Stimulated activated CD4-positive, alpha-beta T cell treated with anti-CD3 and anti-CD28 coated beads, Interleukin-15, amount 100 ng/mL, for 24 hours (primary cell): ENCODE measurements around the gene KCNQ5.
"Not testable (repeated sequence)": the region's sequence is repeated elsewhere in the genome, so short reads cannot be mapped to it uniquely, and the experiment has no call there.

Experiments used
- DNase-seq: peaks from one replicate; pipeline ENCODE4 v3.0.0-alpha.2; 2020

The KCNQ5 gene

DNA sequence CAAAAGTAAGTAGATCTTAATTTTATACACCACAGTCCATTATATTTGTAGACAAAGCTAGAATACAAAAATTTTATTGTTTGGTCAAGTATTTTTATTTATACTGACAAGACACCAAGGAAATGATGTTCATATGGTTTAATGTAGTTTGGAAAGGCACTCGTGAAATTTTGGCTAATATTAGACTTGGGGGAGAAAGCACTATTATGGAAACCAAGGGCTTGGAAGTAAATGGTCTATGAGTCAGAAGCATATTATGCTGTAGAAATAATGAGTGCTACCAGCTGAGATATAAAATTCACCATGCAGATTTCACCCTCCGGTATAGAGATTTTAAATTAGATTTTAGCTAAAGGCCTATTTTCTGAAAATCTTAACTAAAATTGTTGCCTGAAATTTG is 233.6 kb downstream of the KCNQ5 start:
- no peak for DNase-seq

DNA sequence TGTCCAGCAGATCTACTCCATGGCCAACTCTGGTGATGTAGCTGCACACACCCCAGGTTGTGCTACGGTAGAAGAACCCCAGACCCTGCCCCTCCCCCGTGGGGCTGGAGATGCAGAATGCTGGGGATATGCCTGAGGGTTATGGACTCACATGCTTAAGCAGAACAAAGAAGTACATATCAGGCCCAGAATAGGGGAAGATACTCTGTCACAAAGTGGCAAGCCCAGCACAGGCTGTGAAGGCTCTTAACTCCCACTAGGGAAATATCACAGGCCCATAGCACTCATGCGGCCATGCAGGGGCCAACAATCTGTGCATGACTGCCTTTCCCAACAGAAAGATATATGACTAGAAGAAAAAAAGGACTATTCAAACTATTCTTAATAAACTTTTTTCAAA is 234.9 kb downstream of the KCNQ5 start:
- DNase-seq, result no peak

GRCh38 chr6:72857791-72858585 is 236.1 kb downstream of the KCNQ5 start:
- DNase-seq, result no peak

DNA sequence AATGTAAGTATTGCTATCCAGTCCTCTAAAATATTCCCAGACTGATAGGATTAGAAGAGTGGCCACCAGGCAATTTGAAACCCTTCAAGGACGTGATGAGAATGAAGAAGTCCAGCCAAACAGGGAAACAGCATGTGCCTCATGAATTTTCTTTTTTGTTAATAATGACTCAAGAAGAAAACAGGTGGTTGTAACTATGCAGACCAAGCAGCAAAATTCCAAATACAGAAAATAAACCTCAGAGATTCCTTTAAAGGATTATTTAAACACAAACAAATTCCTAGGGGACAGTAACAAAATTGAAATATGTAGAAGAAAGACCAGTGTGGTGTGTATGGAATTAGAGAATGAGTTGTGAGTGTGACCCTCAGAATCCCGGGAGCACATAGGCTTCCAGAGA is 239.2 kb downstream of the KCNQ5 start:
- DNase-seq, result no peak

DNA sequence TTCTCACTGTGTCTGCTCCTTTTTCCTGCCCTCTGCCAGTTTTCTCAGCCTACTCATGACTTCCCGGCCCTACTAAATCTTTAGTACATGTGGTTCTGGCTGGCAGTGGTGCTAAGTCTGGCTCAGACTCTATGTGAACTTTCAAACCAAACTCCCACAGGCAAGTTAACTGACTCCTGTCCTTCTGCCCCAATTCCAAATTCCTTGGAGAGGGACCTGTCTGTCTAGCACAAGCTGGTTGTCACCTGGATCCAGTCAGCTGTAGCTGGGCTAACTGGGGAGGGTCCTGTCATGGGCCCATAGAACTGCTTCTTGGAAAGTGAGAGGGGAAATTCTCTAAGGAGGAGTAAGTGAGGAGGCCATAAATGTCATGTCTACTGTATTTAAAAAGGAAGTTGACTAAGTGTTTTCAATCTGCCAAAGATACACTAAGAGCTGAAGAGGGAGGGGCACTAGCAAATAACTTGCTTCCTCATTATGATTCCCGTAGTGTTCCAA is 240.1 kb downstream of the KCNQ5 start:
- DNase-seq, result no peak

- no peak for DNase-seq
Observed at GRCh38 chr6:72863131-72863530, 241.3 kb downstream of the KCNQ5 start.

- DNase-seq, result no peak
Observed at GRCh38 chr6:72864236-72864635, 242.4 kb downstream of the KCNQ5 start.

DNA sequence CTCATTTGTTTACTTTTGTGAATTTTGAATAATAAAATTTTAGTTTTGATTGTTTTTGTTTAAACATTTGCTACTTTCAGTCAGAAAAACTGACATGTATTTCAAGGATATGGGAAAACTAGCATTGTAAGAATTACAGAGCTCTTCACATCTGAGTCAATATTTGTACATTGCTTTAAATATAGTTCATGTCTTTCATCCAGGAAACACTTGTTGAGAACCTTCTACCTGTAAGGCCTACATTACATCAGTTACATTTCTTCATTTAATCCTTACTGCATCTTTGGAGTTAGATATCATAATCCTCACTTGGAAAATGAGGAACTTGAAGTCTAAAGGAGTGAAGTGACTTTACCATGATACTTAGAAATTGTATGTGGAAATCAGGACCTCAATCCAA is 242.9 kb downstream of the KCNQ5 start:
- no peak for DNase-seq

- no peak for DNase-seq
Observed at GRCh38 chr6:72865467-72865866, 243.6 kb downstream of the KCNQ5 start.

DNA sequence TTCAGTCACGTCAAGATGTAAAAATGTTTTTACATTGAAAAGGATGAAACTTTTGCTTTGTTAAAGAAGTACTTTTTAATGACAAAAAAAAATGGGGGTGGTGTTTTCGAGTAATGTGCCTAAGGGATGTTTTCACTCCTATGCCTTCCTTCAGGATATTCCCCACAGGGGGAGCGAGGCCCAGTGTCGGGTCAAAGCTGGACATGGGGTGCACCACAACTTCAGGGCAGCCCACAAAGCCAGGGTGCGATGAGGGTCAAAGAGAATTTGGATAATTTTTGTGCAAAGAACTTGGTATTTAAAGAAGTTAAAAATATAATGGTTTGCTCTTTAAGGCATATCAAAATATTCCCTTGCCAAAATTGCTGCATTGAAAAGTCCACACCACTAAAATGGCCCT is 247.8 kb downstream of the KCNQ5 start:
- no peak for DNase-seq

- DNase-seq, result no peak
Observed at GRCh38 chr6:72873433-72873832, 251.6 kb downstream of the KCNQ5 start.

GRCh38 chr6:72876256-72876655 is 254.4 kb downstream of the KCNQ5 start:
- DNase-seq, result no peak

- no peak for DNase-seq
Observed at GRCh38 chr6:72886170-72886569, 264.3 kb downstream of the KCNQ5 start.

DNA sequence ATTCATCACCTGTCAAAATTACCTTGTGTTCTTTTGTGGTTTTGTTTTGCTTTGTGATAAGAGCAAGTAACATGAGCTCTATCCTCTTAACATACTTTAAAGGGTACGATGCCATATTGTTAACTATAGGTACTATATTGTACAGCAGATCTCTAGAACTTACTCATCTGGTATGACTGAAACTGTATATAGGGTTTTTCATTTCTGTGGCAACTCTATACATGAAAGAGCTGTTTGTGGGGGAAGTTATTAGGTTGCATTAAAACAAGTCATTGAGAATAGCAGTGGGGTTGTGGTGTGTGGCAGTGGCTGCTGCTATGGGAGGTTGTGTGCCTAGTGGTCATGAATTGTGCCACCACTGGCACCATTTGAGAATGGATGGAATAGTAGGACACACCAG is 268.4 kb downstream of the KCNQ5 start:
- no peak for DNase-seq

DNA sequence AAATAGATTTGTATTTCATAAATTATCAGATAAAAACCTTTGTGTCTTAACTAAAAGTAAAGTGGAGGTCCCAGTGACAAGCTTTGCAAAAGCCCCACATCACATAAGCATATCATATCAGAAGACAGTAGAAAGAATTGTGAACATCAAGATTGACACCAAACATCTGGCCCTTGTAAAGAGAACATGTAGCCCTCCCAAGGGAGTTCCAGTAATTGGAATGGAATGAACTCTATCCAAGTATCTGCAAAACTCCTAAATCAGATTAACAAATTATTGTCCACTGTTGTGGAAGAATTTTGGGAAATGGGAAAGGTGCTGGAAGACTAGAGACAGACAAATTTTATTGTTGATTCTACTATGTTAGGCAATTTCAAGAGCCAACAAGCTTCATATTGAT is 268.8 kb downstream of the KCNQ5 start:
- DNase-seq, result no peak

DNA sequence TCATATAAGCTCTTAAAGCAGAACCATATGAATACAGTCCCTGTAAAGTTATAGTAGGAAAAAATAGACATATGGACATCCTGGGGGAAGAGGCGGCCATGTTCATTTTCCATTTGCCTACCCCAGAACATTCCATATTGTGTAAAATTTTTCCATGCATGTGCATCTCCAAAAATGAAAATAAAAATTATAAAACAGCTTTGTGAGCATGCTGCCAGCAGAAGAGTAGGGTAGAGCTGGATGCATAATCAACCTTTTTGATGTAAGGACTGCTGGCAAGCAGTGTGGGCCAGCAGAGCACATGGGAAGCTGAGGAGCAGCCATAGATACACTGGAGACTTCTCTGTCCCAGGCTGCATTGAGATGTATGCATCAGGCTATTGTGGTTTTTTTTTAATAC is 271.0 kb downstream of the KCNQ5 start:
- DNase-seq, result no peak

- no peak for DNase-seq
Observed at GRCh38 chr6:72894091-72894490, 272.2 kb downstream of the KCNQ5 start.

- DNase-seq, result not testable (repeated sequence)
Observed at GRCh38 chr6:72898313-72898712, 276.4 kb downstream of the KCNQ5 start.

GRCh38 chr6:72905705-72906478 is 284.0 kb downstream of the KCNQ5 start:
- DNase-seq, result no peak

GRCh38 chr6:72911463-72912155 is 289.7 kb downstream of the KCNQ5 start:
- DNase-seq, result no peak

DNA sequence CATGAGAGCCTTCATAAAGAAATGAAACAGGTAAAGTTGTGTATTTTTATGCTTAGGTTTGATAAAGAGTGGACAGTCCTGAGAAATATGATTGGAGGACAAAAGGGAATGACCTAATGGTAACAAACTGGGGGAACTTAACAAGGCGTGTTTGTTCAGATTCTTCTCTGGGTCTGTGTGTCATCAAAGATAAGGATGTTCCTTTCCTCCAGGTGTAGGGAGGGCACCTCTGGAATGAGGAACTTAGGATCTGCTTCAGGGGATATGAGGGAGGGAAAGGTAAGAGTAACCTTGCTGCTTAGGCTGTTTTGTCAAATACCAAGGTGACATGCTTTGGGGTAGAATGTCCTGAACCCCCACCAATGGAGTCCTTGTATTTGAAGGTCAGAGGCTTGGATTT is 291.9 kb downstream of the KCNQ5 start:
- no peak for DNase-seq

- DNase-seq, result no peak
Observed at GRCh38 chr6:72916298-72916697, 294.4 kb downstream of the KCNQ5 start.

- DNase-seq, result no peak
Observed at GRCh38 chr6:72916906-72917305, 295.0 kb downstream of the KCNQ5 start.

DNA sequence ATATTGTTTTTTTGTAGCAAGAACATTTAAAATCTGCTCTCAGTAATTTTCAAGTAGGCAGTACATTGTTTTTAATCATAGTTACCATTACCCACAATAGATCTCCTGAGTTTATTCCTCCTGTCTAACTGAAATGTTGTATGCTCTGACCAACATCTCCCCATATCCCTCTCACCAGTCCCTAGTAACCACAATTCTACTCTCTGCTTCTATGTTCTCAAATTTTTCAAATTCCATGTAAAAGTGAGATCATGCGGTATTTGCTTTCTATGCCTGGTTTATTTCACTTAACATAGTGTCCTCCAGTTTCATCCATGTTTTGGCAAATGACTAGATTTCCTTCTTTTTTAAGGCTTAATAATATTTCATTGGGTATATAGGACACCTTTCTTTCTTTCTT is 300.5 kb downstream of the KCNQ5 start:
- DNase-seq, result no peak
